K562 (cell line): ENCODE results near the gene ALDH16A1. TPM values are rescaled to one million over a fixed set of nuclear protein-coding genes. Genes with fewer than 3 reads are reported as not detected.

ENCODE experiments used
- ATAC-seq: fragments of 200-7000 bp; cut with Tn5 transposase; 3 replicates; pipeline ENCODE4 v1.9.1; 2020; ENCODE audit warnings: moderate library complexity
- BruUV-seq: library from RNA; stranded (reverse); fragments of 400-500 nt; replicated peaks from 2 replicates; lab custom pipeline; 2021; lab: Mats Ljungman, UMichigan
- CTCF ChIA-PET: fragments of 300-600 bp; formaldehyde crosslinking; extraction: SDS; loops from one replicate; lab custom pipeline; 2021; ENCODE audit warnings: low intra/inter-chr PET ratio; lab: Yijun Ruan, JAX
- POLR2A ChIA-PET: fragments of 300-600, 350-650 bp; sonication (Branson Sonifier 250); formaldehyde crosslinking; extraction: SDS; loops from one replicate; lab custom pipeline; 2021; ENCODE audit warnings: antibody characterized with exemption, inconsistent platforms; lab: Yijun Ruan, JAX
- DNase-seq, 4 experiments: peaks; one replicate each; pipeline versions ENCODE4 v3.0.0 to v3.0.0-alpha.2; 2011 to 2018; ENCODE audit warnings: low spot score in 3 of 4, mixed read lengths in 3 of 4; ENCODE audit errors: extremely low read depth in 1 of 4
- FAIRE-seq: peaks from 2 replicates; lab custom pipeline; 2011; peaks lifted over from hg19 to GRCh38; lab: Jason Lieb, UNC
- H2AFZ ChIP-seq: 2 replicates; pipeline ENCODE4 v1.6.0; 2011; ENCODE audit warnings: low read depth, low read length, control low read depth, inconsistent platforms
- H3K27ac ChIP-seq: fragments of 200-600 bp; 3 replicates; pipeline ENCODE4 v1.8.0; 2011; ENCODE audit warnings: low read depth, mild to moderate bottlenecking, control low read depth, inconsistent platforms, low read length, moderate library complexity, mixed read lengths; ENCODE audit errors: extremely low read depth
- H3K27me3 ChIP-seq, 2 experiments: fragments of 300-600 bp in 1 of 2; 2 replicates in 1 of 2; 3 replicates in 1 of 2; pipeline versions ENCODE4 v1.6.0 to v1.8.0; 2011; ENCODE audit warnings: inconsistent platforms in 2 of 2, low read length in 2 of 2, mild to moderate bottlenecking in 1 of 2, mixed read lengths in 1 of 2, moderate library complexity in 1 of 2; ENCODE audit not compliant: control insufficient read depth in 2 of 2, insufficient read depth in 2 of 2
- H3K36me3 ChIP-seq: fragments of 300-600 bp; 3 replicates; pipeline ENCODE4 v1.8.0; 2011; ENCODE audit warnings: mild to moderate bottlenecking, low read length, inconsistent platforms; ENCODE audit not compliant: control insufficient read depth, insufficient read depth
- H3K4me1 ChIP-seq, 2 experiments: fragments of 200-600 bp in 1 of 2; replicated peaks in 1 of 2; 2 replicates in 1 of 2; 3 replicates in 1 of 2; pipeline versions ENCODE4 v1.5.1 to v1.8.0; 2011; ENCODE audit warnings: inconsistent platforms in 2 of 2, low read length in 2 of 2, mild to moderate bottlenecking in 1 of 2, mixed read lengths in 1 of 2, moderate library complexity in 1 of 2; ENCODE audit not compliant: control insufficient read depth in 2 of 2, insufficient read depth in 2 of 2
- H3K4me2 ChIP-seq: 2 replicates; pipeline ENCODE4 v1.6.1; 2011; ENCODE audit warnings: low read length, control low read depth, inconsistent platforms, mixed read lengths; ENCODE audit not compliant: insufficient read depth
- H3K4me3 ChIP-seq: fragments of 200-600 bp; sonication (generic), shearing (Covaris generic); 2 replicates; pipeline ENCODE4 v1.5.1; 2016; ENCODE audit warnings: control low read depth, inconsistent platforms
- H3K79me2 ChIP-seq: fragments of 200-600 bp; 3 replicates; pipeline ENCODE4 v1.8.0; 2011; ENCODE audit warnings: low read length, inconsistent platforms; ENCODE audit not compliant: control insufficient read depth, insufficient read depth
- H3K9ac ChIP-seq, 2 experiments: 2 replicates each; pipeline versions ENCODE4 v1.6.0 to v1.6.1; 2011; ENCODE audit warnings: low read depth in 2 of 2, low read length in 2 of 2, control low read depth in 1 of 2, inconsistent platforms in 1 of 2, mild to moderate bottlenecking in 1 of 2, mixed read lengths in 1 of 2; ENCODE audit not compliant: insufficient read depth in 1 of 2
- H3K9me1 ChIP-seq: one replicate; pipeline ENCODE4 v1.6.0; 2011; ENCODE audit warnings: inconsistent platforms, mild to moderate bottlenecking, low read length, moderate library complexity; ENCODE audit not compliant: control insufficient read depth, insufficient read depth
- H3K9me3 ChIP-seq: replicated peaks from 2 replicates; pipeline ENCODE4 v1.5.1; 2011; ENCODE audit warnings: low read depth, low read length, inconsistent platforms; ENCODE audit not compliant: control insufficient read depth, insufficient read depth
- H4K20me1 ChIP-seq: replicated peaks from 2 replicates; pipeline ENCODE4 v1.6.1; 2011; ENCODE audit warnings: low read length, inconsistent platforms, mixed read lengths; ENCODE audit not compliant: control insufficient read depth, insufficient read depth
- NONO ChIP-seq, 2 experiments: fragments of 200-400 bp in 1 of 2; fragments of 450-650 bp in 1 of 2; formaldehyde crosslinking in 1 of 2; IDR thresholded peaks; 2 replicates each; pipeline ENCODE4 v1.6.1; 2017; ENCODE audit warnings: low read depth in 2 of 2, mild to moderate bottlenecking in 2 of 2, moderate library complexity in 2 of 2, low read length in 1 of 2
- U2AF2 ChIP-seq: fragments of 200-400 bp; formaldehyde crosslinking; optimal IDR thresholded peaks from 2 replicates; pipeline ENCODE3; 2017; ENCODE audit warnings: low read depth, mild to moderate bottlenecking, low read length
- ZC3H4 ChIP-seq: sonication (generic); formaldehyde crosslinking; IDR thresholded peaks from 2 replicates; pipeline ENCODE4 v1.9.0; 2021; ENCODE audit warnings: missing genetic modification reagents, borderline replicate concordance
- ZNF561 ChIP-seq: fragments of 450-650 bp; formaldehyde crosslinking; conservative IDR thresholded peaks from 2 replicates; pipeline ENCODE4 v1.4.0; 2020; ENCODE audit warnings: mild to moderate bottlenecking, moderate library complexity
- WGBS: fragments of 100-300 bp; shearing (Covaris generic); methylation state at CpG from one replicate; pipeline ENCODE4 v1.1.6; 2016; ENCODE audit warnings: low coverage, mixed read lengths; ENCODE audit not compliant: insufficient coverage; ENCODE audit errors: missing lambda C conversion rate; 5-methylcytosine and 5-hydroxymethylcytosine counted together
- in situ Hi-C: fragments of 300-500 bp; cut with MboI; formaldehyde crosslinking; loops from 4 replicates; pipeline ENCODE4 v1.15.0; 2018; ENCODE audit warnings: inconsistent platforms, mixed read lengths
- intact Hi-C: fragments of 100-400 bp; cut with micrococcal nuclease; formaldehyde crosslinking; loops from 2 replicates; pipeline ENCODE4 v1.14.2; 2022
- polyA plus RNA-seq, 8 experiments: library from polyadenylated mRNA; depleted of rRNA in 4 of 8; stranded (reverse) in 5 of 8; unstranded in 3 of 8; fragments of >200 nt; fragmentation: Nextera tagmentation in 2 of 8; fragmentation: Illumina TruSeq in 1 of 8; extraction: Ambion mirVana in 2 of 8; extraction: Trizol in 1 of 8; gene quantifications; 2 replicates each; pipeline versions ENCODE4 v1.2.1 to v1.2.3, GENCODE V29; 2011 to 2014; ENCODE audit warnings: inconsistent platforms in 1 of 8, missing spikeins in 1 of 8
- total RNA-seq, 7 experiments: library from RNA; depleted of rRNA in 6 of 7; stranded (reverse); fragments of >200 nt in 6 of 7; fragmentation: Illumina TruSeq in 2 of 7; extraction: Trizol in 2 of 7; gene quantifications; 2 replicates each; pipeline versions ENCODE4 v1.2.1 to v1.2.3, GENCODE V29; 2011 to 2021; ENCODE audit warnings: low replicate concordance in 1 of 7
- TF ChIP-seq, protein P1 (sequence below), 2 experiments: fragments of 450-650 bp in 1 of 2; IDR thresholded peaks; 2 replicates each; pipeline ENCODE4 v1.6.1; 2011 to 2017; ENCODE audit warnings: low read depth in 2 of 2, antibody characterized with exemption in 1 of 2, borderline replicate concordance in 1 of 2, low read length in 1 of 2, mild to moderate bottlenecking in 1 of 2, mixed read lengths in 1 of 2; ENCODE audit not compliant: control insufficient read depth in 1 of 2
- TF ChIP-seq, protein P2 (sequence below): fragments of 450-650 bp; formaldehyde crosslinking; IDR thresholded peaks from 2 replicates; pipeline ENCODE4 v1.4.0; 2020; ENCODE audit warnings: mild to moderate bottlenecking
- TF ChIP-seq, protein P3 (sequence below): fragments of 450-650 bp; IDR thresholded peaks from 2 replicates; pipeline ENCODE4 v1.6.1; 2018; ENCODE audit warnings: mild to moderate bottlenecking, low read depth; ENCODE audit not compliant: partially characterized antibody
- TF ChIP-seq, protein P4 (sequence below): fragments of 450-650 bp; formaldehyde crosslinking; IDR thresholded peaks from 2 replicates; pipeline ENCODE4 v1.4.0; 2020; ENCODE audit warnings: mild to moderate bottlenecking, moderate library complexity

Gene ALDH16A1
- total and polyA plus RNA-seq, 9 of the 15 experiments (the other 6 are each of a cell fraction or from before 2014, with no cell fraction given) = 2.2 to 52.2 (median 7.6) TPM

DNA sequence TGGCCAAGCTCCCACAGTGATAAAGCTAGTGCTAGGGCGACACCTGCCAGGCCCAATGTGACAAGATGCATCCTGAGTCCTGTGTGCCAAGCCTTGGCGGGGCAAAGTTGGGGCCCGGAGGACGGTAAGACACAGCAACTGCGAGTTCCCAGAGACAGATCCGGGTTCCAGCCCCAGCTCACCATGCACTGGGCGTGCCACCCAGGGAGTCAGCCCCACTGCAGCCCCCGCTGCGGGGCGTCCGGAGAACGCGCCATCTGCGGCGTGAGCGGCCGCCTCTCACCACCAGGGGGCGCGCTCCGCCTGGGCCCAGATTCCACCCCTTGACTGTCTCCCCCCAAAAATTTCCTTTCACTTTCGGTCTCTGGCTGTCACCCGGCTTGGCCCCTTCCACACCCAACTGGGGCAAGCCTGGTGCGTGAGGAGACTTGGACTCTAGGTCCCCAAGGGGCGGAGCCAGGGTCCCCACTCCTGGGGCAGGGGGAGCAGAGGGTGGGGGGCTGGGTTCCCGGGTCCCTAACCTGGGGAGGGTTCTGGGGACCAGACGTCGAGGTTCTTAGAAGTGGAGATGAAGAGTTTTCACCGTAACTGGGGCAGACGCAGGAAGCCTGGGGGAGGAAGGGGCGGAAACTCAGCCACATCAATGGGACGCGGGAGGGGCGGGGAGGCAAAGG is 21.0 kb downstream of the ALDH16A1 start, which contains the start of gene FLT3LG:
TSS of gene FLT3LG (plus strand) at position 348 of the 674 bp plus-strand sequence. CDS start 425 bp downstream, outside the sequence.
- H3K79me2 ChIP-seq = no peaks in the 10 kb centered on the region
- H3K9ac ChIP-seq = peak within 1 kb of the TSS; percentile 53 to 94; a peak in 3 of 4 replicates
- in situ Hi-C loops (no loop called here), intact Hi-C loops (loop anchor here (1.0 kb wide), 1 partner anchor 29 kb away; no protein-coding TSS in a partner anchor)
- H2AFZ ChIP-seq = peak within 1 kb of the TSS; percentile 94
- peaks cover 14 to 52% of the 10 kb centered on the region in 2 experiments for H3K4me1 ChIP-seq
- H3K4me3 ChIP-seq = peak within 1 kb of the TSS; percentile 56
- H3K9me1 ChIP-seq = no peaks in the 10 kb centered on the region
- no TSS peak for BruUV-seq
- ATAC-seq (peak; percentile 76), DNase-seq (peak; percentile 87 to 91 (median 88)), FAIRE-seq (peak; percentile 46)
- peaks cover 3% of the 10 kb centered on the region; the same call in 1 of the 2 replicates for H4K20me1 ChIP-seq
- peaks cover 12% of the 10 kb centered on the region; the same call in 1 of the 3 replicates for H3K36me3 ChIP-seq
- CTCF ChIA-PET = interaction anchor here (0.6 to 1.3 kb wide), 5 partner anchors 29 to 204 kb away, joined by 3 to 9 read pairs (median 5); no protein-coding TSS in a partner anchor
- WGBS = under 1% methylated on average over 27 of the region's 33 CpGs
- peak within 1 kb of the TSS; percentile 29; the same call in 2 of the 3 replicates for H3K27ac ChIP-seq
- POLR2A ChIA-PET = interaction anchor here (0.6 kb wide), 1 partner anchor 21 kb away, joined by 3 read pairs; no protein-coding TSS in a partner anchor
- H3K4me2 ChIP-seq = peak within 1 kb of the TSS; percentile 73
- H3K27me3 ChIP-seq = no peaks in the 10 kb centered on the region
- H3K9me3 ChIP-seq = no peaks in the 10 kb centered on the region
- TF ChIP-seq, protein P1, sequence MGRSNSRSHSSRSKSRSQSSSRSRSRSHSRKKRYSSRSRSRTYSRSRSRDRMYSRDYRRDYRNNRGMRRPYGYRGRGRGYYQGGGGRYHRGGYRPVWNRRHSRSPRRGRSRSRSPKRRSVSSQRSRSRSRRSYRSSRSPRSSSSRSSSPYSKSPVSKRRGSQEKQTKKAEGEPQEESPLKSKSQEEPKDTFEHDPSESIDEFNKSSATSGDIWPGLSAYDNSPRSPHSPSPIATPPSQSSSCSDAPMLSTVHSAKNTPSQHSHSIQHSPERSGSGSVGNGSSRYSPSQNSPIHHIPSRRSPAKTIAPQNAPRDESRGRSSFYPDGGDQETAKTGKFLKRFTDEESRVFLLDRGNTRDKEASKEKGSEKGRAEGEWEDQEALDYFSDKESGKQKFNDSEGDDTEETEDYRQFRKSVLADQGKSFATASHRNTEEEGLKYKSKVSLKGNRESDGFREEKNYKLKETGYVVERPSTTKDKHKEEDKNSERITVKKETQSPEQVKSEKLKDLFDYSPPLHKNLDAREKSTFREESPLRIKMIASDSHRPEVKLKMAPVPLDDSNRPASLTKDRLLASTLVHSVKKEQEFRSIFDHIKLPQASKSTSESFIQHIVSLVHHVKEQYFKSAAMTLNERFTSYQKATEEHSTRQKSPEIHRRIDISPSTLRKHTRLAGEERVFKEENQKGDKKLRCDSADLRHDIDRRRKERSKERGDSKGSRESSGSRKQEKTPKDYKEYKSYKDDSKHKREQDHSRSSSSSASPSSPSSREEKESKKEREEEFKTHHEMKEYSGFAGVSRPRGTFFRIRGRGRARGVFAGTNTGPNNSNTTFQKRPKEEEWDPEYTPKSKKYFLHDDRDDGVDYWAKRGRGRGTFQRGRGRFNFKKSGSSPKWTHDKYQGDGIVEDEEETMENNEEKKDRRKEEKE (IDR thresholded peaks at IDR 0.05; ENCODE audit: borderline replicate concordance in 1 of 2, control insufficient read depth in 1 of 2, low read depth in 2 of 2, low read length in 1 of 2) = no peak
- TF ChIP-seq NONO (IDR thresholded peaks at IDR 0.05; ENCODE audit: low read depth in 2 of 2, low read length in 1 of 2) (no peak), ZC3H4 (CRISPR knock-in tag) (no peak), U2AF2 (no peak), ZNF561 (CRISPR knock-in tag) (no peak)
- TF ChIP-seq, protein P2, sequence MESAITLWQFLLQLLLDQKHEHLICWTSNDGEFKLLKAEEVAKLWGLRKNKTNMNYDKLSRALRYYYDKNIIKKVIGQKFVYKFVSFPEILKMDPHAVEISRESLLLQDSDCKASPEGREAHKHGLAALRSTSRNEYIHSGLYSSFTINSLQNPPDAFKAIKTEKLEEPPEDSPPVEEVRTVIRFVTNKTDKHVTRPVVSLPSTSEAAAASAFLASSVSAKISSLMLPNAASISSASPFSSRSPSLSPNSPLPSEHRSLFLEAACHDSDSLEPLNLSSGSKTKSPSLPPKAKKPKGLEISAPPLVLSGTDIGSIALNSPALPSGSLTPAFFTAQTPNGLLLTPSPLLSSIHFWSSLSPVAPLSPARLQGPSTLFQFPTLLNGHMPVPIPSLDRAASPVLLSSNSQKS (CRISPR knock-in tag) = no peak
- TF ChIP-seq, protein P3, sequence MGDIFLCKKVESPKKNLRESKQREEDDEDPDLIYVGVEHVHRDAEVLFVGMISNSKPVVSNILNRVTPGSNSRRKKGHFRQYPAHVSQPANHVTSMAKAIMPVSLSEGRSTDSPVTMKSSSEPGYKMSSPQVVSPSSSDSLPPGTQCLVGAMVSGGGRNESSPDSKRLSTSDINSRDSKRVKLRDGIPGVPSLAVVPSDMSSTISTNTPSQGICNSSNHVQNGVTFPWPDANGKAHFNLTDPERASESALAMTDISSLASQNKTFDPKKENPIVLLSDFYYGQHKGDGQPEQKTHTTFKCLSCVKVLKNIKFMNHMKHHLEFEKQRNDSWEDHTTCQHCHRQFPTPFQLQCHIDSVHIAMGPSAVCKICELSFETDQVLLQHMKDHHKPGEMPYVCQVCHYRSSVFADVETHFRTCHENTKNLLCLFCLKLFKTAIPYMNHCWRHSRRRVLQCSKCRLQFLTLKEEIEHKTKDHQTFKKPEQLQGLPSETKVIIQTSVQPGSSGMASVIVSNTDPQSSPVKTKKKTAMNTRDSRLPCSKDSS = no peak
- TF ChIP-seq, protein P4, sequence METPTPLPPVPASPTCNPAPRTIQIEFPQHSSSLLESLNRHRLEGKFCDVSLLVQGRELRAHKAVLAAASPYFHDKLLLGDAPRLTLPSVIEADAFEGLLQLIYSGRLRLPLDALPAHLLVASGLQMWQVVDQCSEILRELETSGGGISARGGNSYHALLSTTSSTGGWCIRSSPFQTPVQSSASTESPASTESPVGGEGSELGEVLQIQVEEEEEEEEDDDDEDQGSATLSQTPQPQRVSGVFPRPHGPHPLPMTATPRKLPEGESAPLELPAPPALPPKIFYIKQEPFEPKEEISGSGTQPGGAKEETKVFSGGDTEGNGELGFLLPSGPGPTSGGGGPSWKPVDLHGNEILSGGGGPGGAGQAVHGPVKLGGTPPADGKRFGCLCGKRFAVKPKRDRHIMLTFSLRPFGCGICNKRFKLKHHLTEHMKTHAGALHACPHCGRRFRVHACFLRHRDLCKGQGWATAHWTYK (CRISPR knock-in tag) = 0 out of 2 replicates have a peak, but pooled peaks have one; percentile 51
